Activated CD4-positive, alpha-beta T cell treated with anti-CD3 and anti-CD28 coated beads, Interleukin-2, Interleukin-6, amounts not matched to agents 100 ng/mL and 50 ng/mL, durations not matched to agents 16 hours and 8 hours (primary cell): ENCODE measurements around the gene MICAL2.

Source experiments
- DNase-seq: peaks from one replicate; pipeline ENCODE4 v3.0.0-alpha.2; 2020

Gene MICAL2

DNA sequence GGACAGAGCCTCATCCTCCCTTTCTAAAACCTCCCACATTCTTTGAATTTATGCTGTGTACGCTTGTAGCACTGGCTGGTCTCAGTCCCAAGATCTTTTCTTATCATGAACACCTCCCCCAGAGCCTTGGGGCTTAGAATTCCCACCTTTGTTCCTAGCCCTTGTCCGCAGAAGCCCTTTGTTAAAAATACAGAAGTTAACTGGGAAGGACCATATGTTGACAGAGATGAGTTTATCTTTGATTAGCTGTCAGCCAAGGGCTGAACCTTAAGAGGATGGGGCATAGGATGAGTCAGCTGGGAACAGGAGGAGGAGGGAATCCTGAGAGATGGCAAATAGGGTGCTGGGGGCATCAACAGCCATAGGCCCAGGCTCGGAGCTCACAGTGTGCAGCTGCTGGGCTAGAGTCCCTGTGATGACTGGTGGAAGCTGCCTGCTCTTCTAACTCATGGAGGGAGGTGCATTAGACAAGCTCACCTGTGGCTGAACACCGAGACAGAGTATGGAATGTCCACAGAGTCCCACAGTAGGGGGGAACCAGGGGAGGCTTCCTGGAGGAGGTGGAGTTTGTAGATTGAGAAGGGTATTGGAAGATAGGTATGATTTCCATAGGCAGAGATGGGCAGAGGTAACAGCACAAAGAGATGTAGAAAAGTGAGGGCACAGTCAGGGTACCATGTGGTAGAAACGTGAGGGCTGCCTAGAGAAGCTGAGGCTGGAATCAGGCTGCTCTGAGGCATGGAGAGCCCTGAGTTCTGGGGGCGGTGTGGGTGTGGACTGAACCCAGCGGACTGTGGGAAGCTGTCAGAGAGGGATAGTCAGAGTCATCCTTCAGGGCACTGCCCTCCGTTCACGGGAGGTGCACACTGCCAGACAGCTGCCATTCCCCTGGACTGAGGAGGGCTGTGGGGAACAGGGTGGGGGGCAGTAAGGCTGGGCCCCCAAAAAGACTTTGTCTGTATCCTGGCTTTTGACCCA, 9.9 kb downstream of the MICAL2 start:
- no peak for DNase-seq

DNA sequence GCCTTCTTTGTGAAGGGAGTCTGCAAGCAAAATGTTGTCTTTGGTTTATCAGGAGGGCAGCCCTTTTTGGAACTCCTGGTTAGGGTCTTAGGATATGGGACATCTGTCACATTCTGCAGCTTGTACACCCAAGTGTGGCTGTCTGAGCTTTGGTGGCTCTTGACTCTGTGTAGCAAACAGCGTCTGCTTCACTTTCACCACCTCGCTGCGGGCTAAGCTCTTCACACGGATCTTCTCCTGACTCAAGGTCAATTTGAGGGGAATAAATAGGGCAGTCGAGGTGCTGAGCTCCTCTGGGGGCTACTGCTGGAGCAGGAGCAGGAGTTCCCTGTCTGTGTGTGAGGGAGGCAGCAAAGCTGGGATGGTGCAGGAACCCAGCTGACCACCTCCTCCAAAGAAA, 10.6 kb downstream of the MICAL2 start:
- DNase-seq: no peak

DNA sequence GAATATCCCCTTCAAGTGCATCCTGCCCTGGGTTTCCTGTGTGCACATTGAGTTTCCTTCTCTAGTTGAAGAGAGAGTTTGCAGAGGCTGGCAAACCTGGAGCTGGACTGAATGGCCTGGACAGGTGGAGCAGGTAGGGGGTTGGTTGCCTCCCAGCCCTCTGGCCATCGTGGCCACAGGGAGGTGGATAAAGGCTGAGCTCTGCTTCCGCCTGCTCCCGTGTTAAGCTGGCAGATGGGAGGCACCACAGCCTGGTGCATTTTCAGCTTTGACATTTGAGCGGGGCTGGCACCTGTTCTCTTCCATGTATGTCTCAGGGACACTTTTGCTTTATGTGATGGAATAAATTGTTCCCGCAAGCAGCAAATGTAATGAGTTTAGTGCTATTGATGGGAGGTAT, 11.1 kb downstream of the MICAL2 start:
- DNase-seq: no peak

DNA sequence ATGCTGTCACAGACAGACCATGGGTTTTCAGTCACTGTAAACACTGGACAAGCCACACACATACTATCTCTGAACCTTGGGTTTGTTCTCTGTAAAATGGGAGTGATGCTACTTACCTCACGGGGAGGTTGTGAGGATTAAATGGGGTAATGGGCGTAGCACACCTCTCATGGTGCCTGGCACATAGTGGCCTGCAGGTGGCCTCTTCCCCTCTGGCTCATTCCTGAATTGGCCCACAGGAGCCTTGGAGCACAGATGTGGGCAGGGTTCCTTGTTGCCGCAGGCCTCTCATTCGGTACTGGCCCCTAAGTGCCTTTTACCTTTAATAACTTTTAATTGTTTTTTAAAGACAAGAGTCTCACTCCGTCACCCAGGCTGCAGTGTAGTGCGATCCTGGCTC, 11.7 kb downstream of the MICAL2 start:
- DNase-seq: no peak

DNA sequence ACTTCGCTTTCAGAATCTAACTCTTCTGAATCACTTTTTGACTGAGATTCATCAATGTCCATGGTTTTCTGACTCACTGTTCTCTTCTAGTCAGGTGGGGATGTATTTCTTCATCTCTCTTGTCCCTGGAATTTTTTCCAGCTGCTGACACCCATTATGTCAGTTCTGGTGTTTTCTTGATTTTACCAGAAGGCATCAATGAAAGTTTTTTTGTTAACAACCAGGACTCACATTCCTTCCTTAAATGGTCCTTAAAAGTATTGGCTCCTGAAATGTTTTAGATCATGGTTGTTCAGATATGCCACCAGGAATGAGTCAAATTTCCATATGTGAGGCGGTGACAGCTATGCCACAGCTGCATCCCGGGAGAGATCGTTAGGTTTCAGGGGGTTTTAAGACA, 12.9 kb downstream of the MICAL2 start:
- DNase-seq: no peak

DNA sequence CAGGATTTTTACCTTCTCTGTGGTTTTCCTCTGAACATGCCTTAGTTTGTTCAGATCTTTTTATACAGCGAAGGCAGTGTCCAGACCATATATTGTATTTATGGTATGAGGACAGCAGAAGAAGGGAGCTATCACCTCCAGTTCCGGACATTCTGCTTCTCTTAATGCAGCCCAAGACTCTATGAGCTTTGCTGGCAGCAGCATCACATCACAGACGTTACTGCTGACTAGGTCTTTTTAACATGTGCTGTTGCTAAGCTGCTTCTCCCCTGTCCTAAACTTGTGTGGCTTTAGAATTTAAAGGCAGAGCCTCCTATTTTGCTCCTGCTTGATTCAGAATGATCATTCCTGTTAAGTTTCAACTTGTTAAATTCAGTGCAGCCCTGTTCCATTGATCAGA, 13.4 kb downstream of the MICAL2 start:
- no peak for DNase-seq

DNA sequence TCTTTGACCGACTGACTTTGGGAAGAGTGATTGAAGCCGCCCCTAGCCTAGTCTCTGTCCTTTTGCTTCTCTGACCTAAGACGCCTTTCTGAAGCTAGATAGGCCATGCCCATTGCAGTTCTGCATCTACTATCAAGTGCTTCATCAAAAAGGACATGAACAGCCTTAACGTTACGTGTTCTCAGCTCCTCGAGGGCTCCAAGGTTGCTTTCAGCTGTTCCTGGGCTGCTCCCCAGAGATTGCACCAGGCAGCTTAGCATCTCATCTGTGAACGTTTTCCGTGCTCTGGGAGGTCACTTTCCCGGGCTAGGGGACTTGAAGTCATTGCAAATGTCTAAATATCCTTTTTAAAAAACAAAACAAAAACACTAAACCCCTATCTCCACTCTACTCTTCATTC, 13.9 kb downstream of the MICAL2 start:
- DNase-seq: no peak

DNA sequence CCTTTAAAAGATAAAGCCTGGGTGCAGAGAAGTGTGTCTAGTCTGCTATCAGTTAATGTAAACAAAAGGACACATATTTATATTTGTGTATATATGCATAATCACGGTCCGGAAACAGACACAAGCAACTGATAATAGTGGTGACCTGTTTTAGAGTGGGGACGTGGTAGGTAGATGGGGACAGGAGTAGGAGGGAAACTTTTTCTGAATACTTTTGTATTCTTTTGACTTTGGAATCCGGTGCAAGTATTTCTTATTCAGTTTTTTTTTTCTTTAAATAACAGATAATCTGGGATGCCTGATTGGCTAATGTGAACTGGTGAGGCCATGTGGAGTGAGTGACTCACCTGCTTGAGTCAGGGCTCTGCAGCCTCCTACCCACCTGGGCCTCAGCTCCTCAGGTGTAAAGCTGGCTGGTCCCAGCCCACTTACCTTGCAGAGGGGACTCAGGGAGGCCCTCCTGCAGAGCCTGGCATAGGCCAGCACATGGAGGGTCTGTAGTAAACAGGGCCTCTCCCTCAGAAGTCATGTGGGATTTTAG, 15.3 kb downstream of the MICAL2 start:
- DNase-seq: no peak

DNA sequence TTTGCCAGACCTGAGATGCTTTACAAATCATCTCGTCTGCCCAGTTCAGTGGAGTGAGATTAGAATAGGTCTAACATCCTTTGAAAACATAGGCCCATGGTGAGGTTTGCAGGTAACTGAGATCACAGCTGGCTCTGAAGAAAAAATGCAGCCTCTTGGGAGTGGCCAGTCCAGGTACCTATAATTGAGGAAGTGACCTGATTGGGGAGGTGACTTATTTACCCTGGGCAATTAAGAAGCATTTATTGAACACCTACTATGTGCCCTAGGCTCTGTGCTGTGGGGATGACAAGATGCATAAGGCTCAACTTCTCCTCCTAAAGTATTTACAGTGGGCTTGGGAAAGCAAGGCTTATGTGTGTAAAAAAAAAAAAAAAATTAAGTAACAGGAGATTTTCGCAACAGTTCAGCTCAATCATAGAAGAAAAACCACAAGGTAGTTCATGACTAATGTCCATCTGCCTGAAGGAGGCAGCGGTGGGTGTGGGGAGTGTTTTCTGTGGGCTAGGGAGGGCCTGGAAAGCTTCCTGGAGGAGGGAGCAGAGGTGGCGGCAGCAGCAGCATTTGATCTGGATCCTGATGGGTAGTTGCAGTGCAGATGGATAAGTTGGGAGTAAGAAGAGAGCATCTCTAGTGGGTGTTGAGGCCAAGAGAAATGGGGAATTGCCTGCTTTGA, 16.1 kb downstream of the MICAL2 start:
- no peak for DNase-seq

DNA sequence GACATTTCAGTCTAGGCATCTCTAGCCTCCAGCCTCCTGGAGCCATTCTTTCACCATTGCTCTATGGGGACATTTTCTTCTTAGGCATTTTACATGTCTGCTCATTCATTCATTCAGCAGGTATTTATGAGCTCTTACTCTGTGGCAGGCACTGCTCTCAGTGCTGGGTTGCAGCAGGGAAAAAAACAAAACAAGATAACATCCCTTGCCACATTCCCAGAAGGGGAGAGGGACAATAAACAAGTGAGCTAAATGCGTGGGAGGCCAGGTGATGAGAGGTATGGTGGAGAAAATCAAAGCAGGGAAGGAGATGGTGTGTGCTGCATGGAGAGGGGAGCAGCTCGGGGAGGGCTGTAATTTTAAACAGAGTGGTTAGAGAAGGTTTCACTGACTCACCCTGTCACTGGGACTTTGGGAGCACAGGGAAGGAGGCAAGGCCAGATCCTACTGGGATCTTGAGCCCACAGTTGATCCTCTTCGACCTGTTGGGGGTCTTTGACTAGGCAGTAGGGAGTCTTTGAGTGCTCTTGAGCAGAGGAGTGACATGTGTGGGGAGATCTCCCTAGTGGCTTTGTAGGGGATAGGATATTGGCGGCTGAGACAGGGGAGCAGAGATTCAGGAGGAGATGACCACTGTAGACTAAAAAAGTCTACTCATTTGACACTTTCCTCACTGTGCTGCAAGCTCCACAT, 17.0 kb downstream of the MICAL2 start:
- no peak for DNase-seq

DNA sequence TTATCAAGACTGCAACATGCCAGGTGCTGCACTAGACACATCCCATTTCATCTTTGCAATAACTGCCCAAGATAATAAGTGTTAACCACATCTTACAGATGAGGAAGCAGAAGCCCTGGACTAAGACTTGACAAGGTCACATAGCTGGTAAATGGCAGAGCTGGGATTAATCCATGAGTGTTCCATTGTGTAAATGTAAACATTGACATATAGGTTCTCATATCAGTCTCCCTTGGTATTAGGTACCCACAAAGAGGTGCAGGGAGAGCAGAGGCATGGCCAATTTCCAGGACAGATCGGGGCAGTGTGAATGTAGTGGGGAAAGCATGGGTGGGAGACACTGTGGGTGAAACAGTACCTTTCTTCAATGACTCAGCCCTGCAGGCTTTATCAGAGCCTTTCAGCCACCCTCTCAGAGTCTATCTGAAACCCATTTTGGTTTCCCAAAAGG, 17.9 kb downstream of the MICAL2 start:
- DNase-seq: no peak

DNA sequence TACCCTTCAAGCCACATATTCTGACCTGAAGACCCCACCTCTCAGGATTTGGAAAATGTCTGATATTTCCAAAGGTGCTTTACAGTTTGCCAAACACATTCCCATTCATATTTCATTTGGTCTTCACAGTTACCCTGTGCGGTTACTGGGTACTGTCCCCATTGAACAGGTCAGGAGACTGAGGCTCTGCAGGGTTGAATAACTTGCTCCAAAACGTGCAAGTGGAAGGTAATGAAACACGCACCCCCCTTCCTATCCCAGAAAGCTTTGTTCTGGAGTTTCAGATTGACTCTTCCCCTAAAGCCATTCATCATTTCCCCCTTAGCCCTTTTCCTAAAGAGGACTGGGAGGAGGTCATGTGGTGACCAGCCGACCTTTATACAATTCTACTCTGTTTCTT, 18.8 kb downstream of the MICAL2 start:
- no peak for DNase-seq

DNA sequence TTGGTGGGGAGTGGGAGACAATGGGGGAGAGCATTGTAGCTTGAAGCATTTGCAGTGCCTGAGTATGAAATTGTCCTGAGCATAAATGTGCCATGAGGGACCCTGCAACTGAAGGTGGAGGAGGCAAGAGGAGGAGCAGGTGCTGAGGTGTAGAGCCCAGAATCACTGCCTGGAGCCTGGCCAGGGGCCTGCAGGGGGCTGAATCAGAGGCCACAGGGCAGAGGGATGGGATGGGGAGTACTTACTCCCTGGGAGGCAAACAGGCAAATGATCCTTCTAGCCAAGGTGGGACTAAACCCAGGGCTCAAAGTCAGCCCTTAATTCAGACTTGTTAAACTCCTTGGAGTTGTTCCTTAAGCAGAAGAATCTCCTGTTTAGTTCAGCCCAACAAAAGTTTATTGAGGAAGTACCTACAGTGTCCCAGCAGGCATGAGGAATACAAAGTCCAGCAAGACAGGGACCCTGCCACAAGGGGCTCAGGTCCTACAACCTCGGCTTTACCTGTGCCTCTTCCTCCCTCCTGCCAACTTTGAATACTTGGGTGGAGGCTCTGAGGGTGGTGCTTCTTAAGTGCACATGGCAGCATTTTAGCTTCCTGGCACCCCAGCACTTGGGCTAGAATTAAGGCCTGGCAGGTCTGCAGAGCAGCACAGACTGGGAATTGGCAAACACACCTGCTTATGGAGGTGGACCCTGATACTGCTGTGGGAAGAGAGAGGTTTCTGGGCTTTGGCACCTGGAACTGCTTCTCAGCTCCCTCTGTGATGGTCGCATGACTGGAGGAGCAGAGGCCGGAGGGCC, 20.0 kb downstream of the MICAL2 start:
- no peak for DNase-seq

DNA sequence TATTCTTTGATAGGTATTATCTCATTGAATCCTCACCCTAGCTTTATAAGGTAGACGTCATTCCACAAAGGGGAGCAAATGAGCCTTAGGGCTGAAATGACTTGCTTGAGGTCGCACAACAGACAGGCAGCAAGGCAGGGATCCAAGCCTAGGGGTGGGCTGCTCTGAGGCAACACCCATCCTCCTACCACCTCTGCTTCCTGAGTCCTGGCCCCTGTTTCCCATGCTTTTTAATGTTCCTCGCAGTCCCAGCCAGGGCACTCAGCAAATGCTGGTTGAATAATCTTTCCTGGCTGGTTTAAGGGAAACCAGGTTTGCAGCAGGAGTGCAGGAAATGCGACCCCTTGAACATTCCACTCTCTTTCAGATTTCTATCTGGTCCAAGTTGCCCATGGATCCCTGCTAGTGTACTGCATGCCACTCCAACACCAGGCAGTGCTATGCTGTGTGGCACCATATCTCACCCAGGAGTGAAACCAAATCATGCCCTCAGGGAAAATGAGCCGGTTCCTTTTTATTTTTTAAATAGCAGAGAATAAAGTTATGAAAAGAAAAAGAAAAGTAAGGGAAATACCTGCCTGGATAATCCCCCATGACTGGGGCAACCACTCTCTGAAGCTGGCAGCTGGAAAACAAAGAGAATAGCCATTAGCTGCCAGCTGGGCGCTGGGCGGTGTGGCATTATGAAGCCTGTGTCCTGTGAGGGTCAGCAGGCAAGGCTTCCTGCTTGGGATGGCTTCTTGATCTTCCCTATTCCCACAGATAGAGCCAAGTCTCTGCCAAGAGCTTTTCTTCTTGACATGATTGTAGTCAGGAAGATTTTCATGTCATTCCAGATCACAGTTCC, 21.8 kb downstream of the MICAL2 start:
- no peak for DNase-seq

DNA sequence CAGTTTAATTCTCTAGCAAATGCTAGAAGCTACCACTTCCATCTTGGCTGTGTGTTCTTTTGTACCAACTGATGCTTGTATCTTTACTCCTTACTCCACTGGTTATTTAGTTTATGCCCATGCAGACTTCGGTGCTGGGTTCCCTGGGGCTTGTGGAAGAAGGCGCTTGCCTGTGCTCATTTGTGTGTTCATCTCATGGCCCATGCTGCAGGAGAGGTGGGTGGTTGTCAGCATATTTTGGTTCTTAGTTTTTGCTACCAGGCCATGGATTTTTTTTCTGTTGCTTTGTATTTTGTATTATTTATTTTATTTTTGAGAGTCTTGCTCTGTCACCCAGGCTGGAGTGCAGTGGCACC, 22.4 kb downstream of the MICAL2 start:
- no peak for DNase-seq

DNA sequence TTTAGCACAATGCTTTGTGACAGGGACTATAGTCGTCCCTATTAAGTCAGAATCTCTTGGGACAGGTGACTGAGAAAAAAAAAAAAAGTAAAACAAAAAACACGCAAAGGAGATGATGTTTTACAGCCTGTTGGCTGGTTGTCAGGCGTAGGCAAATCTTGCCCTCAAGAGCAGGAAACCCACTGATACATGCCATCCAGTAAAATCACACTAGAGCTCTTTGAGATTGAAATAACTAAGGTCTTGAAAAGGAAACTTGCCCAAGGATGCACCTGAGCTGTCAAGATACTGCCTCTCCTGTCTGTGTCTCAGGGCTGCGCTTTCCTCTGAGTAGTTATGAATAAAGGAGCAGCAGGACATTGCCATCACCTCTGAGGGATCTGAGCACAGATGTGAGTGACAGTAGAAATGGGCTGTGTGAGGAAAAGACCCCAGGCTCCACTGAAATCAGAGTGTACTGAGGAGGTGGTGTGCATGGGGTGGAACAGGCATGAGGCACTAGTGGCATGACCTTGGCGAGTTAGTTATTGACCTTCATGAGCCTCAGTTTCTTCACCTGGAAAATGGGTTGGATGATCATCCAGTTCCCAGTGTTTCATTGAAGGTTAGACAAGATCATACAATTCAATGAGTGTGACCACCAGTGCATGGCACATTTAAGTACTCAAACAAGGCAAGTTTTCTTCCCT, 23.3 kb downstream of the MICAL2 start:
- no peak for DNase-seq

DNA sequence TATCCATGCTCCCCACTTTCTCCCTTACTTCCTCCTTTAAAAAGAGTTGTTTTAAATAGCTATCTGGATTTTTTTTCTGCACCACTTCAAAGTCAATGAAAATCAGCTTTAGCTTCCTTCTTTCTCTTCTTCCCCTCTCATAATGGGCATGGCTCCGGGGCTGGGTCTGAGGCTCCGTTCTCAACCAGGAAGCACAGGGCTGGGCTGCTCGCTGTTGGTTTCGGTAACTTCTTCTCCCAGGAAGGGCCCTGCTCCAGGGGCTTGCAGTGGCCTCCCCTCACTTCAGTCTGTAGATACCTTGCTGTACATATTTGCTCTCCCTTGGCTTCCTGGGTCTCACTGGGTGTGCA, 23.8 kb downstream of the MICAL2 start:
- DNase-seq: no peak

DNA sequence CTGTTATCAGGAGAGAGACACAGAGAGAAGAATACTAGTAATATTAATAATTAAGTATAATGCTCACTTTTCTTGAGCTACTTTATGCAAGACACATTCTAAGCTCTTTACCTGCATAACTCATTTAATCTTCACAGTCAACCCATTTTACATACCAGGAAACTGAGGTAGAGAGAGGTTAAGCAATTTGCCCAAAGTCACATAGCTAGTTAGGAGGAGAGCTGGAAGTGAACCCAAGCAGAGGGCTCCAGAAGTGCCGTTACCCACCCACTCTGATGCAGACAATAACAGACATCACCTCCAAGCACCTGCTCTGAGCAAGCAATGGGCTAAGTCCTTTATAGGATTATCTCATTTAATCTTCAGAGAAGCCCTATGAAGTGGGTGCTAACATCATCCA, 24.8 kb downstream of the MICAL2 start:
- no peak for DNase-seq

DNA sequence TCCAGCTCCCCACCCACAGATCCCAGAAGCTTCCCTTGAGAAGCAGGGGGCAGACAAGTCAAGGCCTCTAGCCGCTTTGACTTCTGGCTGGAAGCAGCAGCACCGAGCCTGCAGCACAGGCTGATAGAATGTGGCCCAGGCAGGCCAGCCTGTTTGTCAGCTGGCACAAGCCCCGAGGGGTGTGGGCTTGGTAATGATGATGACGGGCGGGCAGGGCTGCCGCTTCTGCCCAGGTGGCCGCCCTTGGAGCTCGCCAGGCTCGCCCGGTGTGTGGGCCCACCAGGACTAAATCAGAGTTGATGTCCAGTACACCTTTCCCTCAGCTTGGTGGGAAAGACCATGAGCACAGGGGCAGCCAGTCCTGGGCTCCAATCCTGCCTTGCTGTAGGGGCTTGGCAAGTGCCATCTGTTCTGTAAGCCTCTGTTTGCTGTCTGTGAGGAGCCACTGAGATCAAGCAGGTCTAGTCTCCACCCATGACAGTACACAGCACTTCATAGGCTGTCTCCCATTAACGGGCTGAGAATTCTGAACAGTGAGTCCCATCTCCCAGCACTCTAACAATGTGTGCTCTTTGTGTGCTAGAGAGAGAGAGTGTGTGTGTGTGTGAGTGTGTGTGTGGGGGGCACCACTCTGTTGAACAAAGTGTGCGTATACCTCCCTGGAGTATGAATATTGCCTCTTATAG, 26.8 kb downstream of the MICAL2 start:
- no peak for DNase-seq

DNA sequence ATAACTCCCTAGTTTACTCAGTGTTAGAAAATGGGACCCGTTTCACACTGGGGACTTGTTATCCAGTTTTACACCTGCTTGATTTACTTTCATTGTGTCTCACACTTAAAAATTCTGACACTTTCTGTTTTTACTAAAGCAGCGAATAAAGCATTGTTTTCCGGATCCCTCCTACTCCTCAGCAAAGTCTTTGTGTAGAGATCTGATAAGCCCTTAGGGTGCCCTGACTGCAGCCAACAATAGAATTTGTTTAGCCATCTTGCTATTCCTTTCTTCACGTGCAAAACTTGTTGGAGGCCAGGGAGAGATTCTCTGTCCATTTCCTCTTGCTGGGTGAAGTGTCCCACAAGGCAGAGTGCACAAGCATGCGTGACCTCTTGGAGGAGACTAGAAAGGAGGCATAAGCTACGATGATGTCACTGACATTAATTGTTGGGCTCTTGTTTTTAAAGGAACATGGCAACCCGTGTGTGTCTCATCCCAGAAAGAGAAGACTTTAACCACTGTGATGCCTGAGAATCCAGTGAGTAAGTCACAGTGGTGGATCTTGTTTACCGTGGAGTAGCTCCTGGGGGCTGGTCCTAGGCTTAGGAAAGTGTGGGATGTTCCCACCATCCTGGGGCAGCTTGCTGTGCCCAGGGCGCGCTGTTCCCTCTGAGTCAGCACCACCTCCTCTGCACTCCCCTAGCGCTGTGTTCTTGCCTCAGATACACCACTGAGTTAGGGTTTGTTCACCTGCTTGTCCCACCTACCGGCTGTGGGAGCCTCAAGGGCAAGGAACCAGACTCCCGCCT, 27.7 kb downstream of the MICAL2 start:
- peak; percentile 44 for DNase-seq
